Lower leg skin (tissue), 3 donors: ENCODE measurements around the gene CCR9.

ENCODE experiments used
- CTCF ChIP-seq, 3 donors: fragments of 450-650 bp; IDR thresholded peaks; one replicate each; pipeline ENCODE4 v1.5.1; 2016; ENCODE audit warnings: antibody characterized with exemption in 3 of 3, mild to moderate bottlenecking in 3 of 3, moderate library complexity in 2 of 3
- POLR2A ChIP-seq, 2 donors: fragments of 450-650 bp; IDR thresholded peaks; one replicate each; pipeline ENCODE4 v1.6.1; 2016 to 2017; ENCODE audit warnings: antibody characterized with exemption in 2 of 2, mild to moderate bottlenecking in 1 of 2, moderate library complexity in 1 of 2

GRCh38 chr3:45841420-45841756 is 45.0 kb upstream of the CCR9 start:
- TF ChIP-seq CTCF (IDR thresholded peaks at IDR 0.05) (no peak), POLR2A (IDR thresholded peaks at IDR 0.05) (no peak)
